HG03342 (cell line): Measurements from ENCODE around the gene MRPS18A.

Experiments
- ATAC-seq: cut with Tn5 transposase; IDR thresholded peaks from one replicate; pipeline ENCODE4 v1.9.1; 2021; ENCODE audit warnings: mild to moderate bottlenecking, moderate library complexity; ENCODE audit not compliant: unreplicated experiment

MRPS18A gene

DNA sequence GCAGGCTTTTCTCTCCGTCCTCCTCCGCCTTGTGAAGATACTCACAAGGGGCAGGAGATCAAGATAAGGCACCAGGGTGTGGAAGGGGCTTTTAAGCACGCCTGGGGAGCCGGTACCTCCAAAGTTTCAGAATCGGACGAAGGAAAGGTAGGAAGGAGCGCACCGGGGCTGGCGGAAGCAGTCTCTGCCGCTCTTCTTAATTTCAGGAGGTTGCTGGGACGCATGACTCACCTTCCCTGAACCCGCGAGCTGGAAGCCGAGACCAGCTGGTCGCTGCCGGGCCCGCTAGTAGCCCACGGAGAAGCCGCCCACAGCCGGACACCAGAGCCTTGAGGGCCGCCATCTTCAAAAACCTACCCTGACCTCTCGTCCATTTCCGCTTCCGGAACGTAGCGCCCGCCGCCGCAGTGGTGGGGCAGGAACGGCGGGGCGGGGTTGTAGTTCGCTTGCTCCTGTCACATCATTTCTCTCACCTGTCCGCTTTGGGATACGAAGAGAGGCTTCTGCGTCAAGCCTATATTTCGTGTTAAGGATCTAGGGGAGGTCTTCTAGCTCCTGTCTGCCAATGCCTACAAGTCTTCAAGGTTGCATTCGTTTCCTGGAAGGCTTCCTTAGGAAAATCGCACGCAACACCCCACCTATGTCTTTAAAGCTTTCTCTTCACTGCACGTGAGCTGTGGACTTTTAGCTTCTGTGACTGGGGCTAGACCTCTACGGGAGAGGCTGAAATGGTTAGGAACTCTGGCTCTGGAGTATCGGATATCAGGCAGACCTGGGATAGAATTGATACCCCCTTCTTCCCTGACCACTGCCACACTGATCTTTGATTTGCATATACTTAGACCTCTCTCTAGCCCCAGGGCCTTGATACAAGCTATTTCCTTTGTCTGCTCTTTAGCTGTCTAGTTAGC, at the start of gene MRPS18A:
TSS of gene MRPS18A (minus strand) at position 355 of the 911 bp plus-strand sequence. CDS start at position 343, 12 bp downstream.
- ATAC-seq: peak; percentile 93

DNA sequence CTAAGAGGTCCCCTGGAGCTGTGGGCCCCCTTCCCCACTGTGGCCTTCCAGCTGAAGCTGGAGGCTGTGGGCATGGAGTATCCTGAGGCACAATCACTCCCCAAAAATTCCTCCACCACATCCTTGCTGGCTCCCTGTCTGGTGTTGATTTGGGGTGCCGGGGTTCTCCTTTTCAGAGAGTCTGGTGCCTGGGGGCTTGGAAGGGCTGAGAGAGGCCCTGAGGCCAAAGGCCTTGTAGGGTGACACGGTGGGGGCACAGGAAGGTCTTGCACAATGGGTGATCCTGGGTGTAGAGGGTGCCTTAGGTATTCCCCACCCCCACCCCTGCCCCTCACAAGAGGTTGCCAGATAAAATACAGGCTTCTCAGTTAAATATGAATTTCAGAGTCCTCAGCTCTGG, 49.3 kb upstream of the MRPS18A start:
- no peak for ATAC-seq

DNA sequence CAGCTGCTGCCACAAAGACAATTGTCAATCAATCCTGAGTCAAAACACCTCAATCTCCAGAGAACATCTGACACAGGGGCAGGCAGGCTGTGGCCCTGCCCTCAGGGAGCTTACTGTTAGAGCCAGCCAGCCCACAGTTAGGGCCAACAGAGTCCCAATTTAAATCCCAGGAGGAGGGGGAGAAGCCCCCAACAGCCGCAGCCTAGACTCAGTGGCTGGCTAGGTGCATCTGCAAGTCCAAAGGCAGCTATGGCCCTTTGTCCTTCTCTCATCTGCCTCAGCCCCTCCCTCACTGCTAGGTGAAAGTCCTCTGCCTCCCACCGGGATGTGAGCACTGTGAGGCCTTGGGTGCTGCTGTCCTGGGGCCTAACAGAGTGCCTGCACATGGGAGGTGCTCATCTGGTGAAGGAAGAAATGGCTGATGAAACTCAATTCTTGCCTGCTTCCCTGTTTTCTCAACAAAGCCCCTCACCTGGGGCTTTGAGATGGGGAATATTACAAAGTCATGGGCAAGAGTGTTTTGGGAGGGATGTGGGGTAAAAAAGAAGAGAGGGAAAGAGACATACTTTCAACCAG, 48.7 kb upstream of the MRPS18A start:
- no peak for ATAC-seq

DNA sequence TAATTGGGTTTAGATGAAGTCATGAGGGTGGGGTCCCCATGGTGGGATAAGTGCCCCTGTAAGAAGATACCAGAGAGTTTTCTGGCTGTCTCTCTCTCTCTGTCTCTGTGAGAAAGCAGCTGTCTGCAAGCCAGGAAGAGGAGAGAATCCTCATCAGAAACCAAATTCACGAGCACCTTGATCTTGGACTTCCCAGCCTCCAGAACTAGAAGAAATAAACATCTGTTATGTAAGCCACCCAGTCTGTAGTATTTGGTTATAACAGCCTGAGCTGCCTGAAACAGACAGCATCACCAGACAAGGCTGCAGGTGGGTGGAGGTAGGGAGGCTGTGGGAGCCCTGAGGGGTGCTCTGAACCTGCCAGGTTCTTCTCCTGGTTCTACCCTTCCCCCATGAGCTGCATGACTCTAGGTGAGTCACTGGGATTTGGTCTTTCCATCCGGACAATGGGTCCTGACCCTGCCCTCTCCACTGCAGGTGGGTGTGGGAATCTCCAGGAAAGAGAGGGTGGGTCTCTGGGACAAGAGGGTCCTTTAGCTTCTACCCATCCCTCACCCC, 48.1 kb upstream of the MRPS18A start:
- no peak for ATAC-seq

DNA sequence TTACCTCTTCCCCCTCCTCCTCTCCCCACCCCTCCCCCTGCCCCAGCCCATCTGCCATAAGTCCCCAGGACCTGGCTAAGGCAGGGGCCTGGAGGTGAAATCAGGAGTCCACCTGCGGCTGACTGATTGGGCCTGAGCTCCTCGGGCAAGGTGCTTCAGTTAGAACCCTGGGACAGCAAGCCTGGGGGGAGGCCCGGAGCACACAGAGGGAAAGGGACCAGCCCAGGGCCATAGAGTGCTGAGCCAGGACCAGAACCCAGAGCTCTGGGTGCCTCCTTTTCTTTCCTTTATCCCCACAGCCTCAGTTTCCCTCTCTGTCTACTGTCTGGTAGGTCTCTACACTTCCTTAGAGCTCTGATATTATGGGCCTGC, 46.7 kb upstream of the MRPS18A start:
- ATAC-seq: no peak

DNA sequence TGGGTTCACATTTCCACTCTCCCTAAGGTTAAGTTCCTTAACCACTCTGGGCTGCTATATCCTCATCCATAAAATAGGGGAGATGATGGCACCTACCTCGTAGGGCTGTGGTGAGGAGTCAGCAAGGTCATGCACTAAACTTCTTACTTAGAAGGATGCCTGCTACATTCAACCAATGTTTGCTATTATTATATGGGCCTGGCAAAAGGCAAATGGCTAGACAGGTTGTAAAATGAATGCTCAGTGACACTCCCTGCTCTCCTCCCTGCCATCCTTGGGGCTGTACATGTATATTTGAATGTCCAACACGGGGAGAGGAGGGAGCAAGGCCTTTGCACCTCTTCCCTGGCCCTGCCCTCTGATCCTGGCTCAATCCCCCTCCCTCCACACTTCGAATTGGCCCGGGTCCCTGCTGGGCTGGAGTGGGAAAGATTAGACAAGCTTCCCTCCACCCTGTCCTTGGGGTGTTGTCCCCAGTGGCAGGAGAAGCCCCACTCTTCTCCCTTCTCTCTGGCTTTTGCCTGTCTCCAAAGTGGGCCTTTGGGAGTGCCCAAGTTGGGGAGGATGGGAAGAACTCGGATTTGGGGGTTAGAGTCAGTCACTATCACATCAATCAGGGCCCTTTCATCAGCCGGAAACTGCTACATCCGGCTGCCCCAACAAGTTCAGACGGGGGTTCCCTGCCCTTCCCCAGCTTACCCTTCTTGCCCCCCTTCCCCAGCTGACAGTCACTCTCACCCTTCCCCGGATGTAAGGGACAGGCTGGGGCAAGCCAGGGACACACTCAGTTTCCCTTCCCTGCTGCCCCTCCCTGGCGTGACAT, 46.1 kb upstream of the MRPS18A start:
- ATAC-seq: no peak

DNA sequence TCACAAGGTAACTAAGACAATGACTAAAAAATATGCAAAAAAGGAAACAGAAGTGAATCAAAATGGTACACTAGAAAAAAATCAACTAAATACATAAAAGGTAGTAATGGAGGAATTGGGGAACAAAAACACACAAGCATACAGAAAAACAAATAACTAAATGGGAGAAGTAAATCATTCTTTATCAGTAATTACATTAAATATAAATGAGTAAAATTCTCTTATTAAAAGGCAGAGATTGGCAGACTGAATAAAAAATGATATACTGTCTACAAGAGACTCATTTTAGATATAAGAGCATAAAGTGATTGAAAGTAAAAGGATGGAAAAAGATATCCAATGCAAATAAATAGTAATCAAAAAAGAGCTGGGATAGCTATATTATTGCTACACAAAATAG, 43.0 kb upstream of the MRPS18A start:
- no peak for ATAC-seq

DNA sequence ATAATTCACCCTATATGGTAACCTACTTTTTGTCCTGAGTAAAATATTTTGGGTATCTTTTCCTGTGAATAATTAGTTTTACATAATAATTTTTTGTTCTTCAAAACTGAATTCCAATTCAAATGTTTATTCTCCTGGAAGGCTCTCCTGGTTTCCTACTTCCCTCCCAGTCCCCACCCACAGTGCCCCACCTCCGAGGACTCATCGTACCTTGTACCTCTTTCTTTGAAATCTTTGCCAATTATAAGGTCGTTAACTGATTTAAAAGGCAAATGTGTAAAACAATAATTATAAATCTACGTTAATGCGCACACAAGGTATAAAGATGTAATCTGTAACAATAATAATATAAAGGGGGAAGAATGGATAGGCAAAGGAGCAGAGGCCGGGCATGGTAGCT, 41.9 kb upstream of the MRPS18A start:
- ATAC-seq: no peak

DNA sequence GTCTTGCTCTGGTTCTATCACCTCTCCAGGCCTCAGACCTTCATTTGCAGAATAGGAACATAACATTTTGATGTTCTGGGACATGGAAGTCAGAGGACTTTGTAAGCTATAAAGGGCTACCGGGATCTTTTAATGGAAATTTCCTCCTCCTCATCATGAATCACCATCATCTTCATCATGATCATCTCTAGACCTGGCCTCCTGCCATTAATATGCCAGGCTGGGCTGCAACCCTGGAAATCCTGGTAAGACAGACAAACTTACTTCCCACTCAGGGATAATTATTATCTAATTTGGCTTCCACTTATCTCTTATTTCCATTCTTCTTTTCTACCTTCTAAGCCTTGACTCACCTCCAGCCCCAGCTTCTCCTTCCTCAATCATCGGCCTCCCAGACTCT, 41.0 kb upstream of the MRPS18A start:
- ATAC-seq: no peak

DNA sequence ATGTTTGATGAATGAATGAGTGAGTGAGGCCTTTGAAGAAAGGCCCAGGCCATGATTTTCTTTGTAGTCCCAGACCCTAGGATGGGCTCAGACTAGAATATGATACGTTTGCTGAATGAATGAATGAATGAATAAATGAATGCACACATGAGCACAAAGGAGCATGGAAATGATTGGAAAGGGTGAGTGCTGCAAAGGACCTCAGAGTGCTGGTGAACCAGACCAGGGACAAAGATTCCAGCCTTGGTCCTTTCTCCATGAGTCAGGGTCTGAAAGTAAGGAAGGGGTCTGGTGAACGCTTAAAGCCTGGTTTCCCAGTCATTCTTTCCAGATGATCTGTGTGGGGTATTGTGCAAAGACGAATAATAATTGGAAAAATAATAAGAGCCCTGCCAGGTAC, 40.0 kb upstream of the MRPS18A start:
- ATAC-seq: no peak

DNA sequence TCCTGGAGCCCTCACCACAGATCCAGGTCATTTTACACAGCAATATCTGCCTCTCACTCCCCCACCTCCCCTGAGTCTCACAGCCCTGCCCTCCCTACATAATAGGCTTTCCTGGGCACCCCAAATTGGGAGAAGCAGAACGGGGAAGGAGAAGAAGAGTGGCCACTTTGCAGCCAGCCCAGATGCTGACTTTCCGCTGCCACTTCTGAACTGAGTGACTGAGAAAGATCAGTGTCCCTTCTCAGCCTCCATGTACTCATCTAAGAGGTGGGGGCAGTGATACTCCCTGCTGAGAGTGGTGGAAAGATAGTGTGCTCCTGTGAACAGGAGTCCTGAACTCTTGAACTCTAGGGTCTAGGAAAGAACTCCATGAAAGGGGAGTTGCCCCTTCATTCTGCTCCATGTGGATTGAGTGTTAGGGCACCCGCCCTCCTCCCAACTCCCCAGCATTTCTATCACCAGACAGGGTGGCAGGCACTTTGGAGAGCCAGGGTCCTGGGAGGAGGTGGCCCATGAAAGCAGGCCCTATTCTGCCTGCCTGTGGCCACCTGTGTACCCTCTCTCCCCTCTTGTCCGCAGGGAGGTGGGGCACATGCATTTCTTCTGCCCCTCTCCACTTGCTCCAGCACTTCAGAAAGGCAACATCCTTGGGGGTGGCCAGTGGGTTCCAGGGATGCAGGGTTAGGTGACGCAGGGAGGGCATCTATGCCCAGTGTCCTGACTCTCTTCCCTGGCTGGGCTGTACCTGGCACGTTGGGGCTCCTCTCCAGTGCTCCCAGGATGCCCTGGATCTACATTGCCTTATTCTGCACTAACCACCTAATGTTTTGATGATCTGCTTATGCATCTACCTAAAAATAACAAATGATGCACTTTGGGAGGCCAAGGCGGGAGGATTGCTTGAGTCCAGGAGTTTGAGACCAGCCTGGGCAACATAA, 38.3 kb upstream of the MRPS18A start:
- no peak for ATAC-seq

DNA sequence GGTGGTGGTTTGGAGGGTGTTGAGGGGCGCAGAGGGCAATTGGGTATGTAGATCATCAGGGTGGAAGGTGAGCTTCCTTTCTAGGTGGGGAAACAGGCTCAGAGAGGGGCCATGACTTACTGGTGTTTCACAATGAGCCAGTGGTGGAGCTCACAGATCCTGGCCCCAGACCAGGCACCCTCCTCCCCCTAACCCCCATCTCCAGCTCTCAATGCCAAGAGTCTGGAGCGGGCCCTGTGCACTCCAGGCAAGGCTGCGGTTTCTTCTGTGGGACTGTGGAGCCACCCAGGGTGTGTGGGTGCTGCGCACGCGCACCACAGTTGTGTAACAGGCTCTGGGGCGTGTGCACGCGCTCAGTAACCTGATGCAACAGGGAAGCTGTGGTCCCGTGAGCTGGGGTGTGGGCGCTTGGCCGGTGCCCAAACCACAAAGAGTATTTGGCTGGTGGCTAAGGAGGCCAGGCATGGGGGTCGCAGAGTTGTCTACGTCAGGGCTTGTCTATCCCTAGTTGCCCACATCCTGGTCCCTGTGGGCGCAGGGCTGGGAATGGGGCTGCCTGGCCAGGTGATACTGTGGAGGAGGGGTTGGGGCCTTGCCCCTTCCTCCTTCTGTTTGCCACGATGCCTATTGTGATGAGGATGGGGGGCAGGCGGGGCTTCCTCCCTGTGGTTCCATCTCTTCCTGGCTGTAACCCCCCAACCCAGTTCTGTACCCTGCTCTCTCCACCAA, 37.5 kb upstream of the MRPS18A start:
- no peak for ATAC-seq

DNA sequence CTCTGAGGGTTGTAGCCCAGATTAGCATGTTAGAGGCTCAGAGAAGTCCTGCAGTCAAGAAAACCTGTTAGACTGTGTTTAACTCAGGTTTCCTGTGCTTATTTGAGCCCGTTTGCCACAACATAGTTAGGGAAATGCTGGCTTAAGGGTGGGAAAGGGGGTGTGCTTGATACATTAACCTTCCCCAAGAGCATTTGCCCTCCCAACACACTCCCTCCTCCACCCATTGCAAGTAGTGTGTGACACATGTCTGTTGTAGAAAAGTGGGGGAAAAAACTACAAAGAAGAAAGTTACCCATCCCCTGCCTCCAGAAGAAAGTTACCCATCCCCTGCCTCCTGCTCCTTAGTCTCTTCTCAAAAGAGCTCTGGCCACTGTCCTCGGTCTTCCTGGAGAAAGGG, 36.8 kb upstream of the MRPS18A start:
- ATAC-seq: no peak

DNA sequence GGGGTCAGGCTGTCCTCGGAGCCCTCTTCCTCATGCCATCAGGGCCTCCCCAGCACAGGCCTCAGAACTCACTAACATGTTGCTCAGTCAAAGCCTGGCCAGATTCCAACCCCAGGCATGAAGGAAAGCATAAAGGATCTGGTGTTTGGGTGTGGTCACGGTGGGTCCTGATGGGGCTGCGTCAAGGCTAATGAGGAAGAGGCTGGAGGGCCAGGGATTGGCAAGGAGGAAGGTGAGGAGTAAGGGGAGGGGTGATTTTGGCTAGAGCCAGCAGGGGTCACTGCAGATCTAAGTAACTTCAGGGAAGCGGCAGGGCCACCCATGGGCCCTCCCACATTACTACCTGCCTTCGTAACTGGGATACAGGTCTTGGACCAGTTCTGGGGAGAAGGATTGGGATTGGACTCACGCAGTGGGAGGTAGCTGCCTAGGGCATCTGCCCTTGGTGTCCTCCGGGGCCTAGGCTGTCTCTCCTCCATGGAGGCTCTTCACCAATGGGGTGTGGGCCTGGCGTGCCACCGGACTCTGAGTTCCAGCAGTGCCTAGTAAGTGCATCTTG, 36.2 kb upstream of the MRPS18A start:
- peak; percentile 76 for ATAC-seq

DNA sequence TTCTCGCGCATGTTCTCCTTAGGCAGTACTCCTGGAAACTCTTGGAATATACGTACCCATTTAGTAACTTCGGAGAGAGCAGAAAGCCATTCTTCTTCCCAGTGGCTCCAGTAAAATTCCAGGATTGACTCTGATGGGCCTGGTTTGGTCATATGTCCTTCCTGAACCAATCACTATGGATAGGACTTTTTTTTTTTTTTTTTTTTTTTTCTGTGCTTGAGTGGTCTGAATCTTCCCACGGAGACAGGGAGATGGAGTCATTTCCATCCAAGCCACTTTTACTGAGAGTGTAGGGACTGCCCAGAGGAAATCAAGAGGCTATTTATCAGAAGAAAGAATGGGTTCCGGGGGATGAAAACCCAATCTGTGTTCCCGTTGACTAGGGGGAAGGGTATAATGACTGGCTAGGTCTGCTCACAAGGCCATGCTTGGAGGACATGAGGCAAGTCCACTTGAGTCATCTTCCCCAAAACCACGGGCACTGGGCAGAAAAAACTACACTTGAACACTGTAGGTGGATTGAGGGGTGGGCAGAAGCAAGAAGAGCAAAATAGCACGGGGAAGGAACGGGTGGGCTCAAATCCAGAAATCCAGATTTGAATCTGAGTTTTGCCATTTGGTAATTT, 35.4 kb upstream of the MRPS18A start:
- ATAC-seq: no peak

DNA sequence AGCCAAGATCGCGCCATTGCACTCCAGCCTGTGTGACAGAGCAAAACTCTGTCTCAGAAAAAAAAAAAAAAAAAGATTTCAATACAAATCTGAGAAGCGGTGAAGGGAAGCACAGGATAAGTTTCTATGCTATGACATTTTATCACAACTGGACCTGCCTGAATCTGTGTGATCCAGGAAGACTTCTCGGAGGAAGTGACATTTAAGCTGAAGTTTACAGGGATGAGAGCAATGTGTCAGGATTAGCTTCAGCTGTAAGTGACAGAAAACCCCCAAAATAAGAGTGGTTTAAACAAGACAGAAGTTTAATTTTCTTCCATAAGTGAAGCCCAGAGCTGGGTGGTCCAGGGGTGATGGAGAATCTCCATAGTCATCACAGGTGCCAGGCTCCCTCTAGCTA, 33.4 kb upstream of the MRPS18A start:
- no peak for ATAC-seq

DNA sequence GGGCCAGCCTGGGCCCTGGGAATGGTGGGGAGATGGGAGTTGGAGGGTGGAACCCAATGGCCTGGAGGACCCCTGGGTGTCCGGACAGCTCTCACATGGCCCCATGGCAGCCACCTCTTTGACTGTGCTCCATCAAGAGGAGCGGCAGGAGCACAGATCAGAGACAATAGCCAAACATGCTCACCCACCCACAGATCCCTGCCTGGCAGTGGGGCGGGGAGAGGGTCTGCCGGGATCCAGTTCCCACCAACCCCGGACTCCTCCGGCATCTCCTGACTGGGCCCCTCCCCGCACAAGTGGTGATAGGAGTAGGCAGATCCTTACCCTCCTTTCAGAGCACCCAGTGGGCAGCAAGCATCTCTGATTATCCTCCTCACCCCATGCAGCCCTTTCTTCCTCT, 31.9 kb upstream of the MRPS18A start:
- no peak for ATAC-seq

DNA sequence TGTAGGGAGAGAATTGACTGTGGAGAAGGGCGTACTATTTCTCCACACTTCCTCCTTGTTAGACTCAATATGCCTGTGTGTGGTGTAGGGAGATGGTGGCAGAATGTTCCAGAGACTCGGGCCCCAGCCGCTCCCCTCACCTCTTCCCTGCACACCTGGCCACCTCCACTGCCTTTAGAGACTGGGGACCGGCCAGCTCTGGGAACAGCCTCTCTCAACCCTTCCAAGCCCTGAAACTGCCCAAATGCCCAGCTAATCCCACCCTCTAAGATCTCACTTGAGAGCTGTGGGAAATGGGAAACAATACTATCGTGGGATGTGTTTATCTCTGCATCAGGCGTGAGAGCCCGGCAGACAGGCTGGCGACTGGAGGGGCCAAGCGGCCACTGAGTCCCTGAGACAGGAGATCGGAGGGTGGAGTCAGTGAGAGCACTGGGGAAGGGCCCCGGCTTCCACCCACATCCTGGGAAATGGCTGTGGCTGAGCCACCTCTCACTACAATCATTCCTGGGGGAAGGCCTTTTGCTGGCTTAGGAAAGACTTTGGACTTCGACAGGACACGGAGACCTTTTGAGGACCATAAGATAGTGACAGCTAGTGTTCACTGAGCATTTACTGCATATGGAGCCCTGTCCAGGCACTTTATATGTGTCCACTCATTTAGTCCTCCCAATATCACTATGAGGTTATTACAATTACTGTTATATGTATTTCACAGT, 31.0 kb upstream of the MRPS18A start:
- ATAC-seq: no peak
